Nucleus accumbens (tissue), 56 donors: Measurements from ENCODE around the gene C12orf43.
"Not testable (repeated sequence)": the region's sequence is repeated elsewhere in the genome, so short reads cannot be mapped to it uniquely, and the experiment has no call there.

Experiments
- DNase-seq, 56 donors: peaks; one replicate each; lab custom pipeline; 2025; lab: John Stamatoyannopoulos, UW

C12orf43 gene, protein sequence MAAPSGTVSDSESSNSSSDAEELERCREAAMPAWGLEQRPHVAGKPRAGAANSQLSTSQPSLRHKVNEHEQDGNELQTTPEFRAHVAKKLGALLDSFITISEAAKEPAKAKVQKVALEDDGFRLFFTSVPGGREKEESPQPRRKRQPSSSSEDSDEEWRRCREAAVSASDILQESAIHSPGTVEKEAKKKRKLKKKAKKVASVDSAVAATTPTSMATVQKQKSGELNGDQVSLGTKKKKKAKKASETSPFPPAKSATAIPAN

DNA sequence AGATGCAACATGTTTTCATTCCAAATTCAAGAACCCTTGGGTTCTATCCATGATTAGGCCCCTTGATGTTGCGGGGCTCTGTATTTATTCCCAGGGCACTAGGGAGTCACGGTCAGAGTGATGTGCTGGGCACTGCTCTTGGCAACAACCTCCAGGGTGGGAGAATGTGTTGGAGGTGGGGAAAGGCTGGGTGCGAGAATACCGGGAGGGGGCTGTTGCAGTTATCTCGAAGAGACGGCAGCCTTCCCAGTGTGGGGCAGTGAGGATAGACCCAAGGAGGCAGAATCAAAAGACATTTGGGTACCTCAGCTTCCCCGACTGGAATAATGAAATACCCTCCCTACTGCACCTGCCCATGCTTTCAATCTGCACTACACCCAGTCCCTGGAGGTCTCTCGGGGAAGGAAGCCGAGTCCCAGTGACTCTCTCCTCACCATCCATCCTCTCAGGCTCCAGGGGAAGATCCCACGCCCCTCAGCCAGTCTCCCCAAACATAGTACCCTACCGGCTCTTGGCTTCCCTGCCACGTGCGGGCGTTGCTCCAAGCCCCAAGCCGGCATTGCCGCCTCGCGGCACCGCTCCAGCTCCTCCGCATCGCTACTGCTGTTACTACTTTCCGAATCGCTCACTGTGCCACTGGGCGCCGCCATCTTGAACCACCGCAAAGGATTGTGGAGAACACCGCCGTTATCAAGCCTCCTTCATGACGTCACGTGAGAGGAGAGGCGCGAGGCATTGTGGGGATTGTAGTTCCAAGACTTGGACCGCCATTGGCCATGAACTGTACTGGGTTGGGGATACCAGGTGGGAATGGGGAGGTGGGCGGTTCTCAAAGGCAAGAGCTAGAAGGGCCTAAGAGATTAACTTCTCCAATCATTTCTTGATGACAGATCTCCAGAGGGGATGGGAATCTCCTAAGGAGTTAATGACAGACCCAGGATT, at the start of gene C12orf43:
TSS of gene C12orf43 (minus strand) at position 663 of the 942 bp plus-strand sequence. CDS start at position 650, 13 bp downstream.
- peak; percentile 36 to 98 (median 89) for DNase-seq

DNA sequence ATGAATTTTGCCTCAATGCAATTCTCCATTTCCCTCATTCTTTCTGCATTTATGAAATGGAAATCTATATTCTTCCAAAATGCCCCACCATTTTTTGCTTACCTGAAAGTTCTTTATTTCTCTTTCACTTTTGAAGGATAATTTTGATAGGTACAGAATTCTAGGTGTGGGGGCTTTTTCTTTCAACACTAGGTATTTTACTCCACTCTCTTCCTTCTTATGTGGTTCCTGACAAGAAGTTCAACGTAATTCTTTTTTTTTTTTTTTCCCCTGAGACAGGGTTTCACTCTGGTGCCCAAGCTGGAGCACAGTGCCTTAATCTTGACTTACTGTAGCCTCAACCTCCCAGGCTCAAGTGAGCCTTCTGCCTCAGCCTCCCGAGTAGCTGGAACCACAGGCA, 49.1 kb upstream of the C12orf43 start:
- no peak for DNase-seq

DNA sequence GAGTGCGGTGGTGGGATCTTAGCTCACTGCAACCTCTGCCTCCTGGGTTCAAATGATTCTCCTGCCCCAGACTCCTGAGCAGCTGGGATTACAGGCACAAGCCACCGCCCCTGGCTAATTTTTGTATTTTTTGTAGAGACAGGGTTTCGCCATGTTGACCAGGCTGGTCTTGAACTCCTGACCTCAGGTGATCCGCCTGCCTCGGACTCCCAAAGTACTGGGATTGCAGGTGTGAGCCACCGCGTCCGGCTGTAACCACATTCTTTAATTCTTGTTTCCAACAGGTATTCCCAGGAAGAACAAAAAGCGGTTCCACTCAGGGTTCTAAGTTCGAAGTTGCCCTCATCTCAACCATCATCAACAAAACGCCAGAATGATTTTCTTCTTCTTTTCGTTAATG, 48.3 kb upstream of the C12orf43 start:
- DNase-seq, result not testable (repeated sequence)

DNA sequence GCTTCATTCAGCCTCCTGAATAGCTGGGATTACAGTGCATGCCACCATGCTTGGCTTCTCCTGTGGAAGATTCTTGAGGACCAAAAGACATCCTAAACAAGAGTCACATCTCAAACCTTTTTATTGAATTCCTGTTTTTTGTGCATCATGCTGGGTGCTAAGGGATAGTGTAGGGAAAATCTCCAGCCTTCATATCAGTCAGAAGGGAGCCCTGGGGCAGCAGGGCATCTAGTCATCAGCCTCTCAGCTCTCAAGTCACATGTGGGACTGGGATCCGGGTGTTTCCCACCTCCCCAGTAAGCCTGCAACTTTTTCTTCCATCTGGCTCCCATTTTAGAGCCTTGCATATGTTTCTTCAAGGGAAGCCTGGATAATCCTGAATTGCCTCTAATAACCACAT, 47.8 kb upstream of the C12orf43 start:
- no peak for DNase-seq

DNA sequence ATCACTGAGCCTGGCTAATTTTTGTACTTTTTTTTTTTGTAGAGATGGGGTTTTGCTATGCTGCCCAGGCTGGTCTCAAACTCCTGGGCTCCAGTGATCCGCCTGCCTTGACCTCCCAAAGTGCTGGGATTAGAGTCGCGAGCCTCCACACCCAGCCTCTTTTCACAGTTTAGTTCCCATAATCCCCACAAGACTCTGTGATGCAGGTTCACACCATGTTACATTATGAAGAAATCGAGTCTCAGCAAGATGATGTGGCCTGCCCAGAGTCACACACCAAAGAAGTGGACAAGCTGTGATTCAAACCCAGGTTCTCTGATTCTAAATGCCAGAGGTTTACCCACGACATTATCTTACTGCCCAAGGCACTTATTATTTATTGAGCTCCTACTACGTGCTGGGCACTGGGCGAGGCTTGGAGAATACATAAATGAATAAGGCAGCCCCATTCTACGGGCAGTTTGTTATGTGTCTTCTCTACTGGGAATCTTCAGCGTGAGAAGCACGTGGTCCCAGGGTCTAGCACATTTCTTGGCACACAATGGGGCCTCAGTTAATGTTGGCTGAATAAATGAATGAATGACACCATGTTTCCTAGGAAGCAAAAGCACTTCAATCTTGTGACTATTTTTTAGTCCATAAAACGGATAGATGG, 46.2 kb upstream of the C12orf43 start:
- DNase-seq, result no peak

DNA sequence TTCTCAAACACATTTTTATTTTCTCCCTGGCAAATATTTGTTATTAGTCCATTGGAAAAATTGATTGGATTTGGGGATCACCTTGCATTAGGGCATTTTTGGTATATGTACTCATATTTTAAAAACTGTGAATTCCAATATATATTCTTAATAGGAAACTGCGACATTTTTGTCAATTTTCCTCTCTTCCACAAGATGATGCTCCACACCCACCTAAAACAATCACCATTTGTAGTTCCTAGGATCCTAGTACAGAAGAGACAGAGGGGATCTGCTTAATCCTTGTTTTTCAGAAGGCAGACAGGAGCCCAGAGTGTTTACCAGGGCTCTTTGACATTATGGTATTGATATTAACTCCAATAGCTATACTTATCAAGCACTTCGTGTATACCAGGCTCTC, 45.5 kb upstream of the C12orf43 start:
- no peak for DNase-seq

DNA sequence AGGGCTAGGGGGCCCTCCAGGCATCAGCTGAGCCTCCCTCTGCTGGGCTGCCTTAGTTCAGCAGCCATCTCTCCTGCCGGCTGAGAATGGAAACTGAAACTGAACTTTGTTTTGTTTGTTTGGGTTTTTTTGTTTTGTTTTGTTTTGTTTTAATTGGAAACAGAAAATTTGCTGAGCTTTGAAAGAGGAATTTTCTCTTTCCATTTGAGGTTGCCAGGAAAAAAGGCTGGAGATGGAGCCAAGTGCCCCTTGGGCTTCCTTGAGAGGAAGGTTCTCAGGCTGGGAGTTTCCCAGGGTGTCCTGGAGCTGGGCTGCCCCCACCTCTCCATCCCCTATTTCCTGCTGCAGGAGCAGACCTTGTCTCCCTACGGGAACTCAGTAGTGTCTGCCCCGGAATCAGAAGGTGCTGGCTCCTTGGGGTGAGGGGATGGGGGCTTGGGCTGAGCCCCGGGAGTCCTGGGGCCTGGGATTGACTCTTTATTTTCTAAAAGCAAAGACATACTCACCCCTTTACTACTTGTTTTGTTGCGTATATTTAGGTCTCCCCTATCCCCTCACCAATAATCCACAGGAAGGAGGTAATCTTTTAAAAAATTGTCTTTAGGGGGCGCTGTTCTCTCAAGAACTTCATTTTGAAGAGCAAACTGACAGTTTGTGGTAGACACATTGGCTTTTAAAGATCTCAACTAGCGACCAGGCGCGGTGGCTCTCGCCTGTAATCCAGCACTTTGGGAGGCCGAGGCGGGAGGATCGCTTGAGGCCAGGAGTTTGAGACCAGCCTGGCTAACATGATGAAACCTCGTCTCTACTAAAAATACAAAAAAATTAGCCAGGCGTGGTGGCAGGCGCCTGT, 44.1 kb upstream of the C12orf43 start:
- DNase-seq, result peak in 10 of 56 donors; percentile 1 to 17 (median 8)

DNA sequence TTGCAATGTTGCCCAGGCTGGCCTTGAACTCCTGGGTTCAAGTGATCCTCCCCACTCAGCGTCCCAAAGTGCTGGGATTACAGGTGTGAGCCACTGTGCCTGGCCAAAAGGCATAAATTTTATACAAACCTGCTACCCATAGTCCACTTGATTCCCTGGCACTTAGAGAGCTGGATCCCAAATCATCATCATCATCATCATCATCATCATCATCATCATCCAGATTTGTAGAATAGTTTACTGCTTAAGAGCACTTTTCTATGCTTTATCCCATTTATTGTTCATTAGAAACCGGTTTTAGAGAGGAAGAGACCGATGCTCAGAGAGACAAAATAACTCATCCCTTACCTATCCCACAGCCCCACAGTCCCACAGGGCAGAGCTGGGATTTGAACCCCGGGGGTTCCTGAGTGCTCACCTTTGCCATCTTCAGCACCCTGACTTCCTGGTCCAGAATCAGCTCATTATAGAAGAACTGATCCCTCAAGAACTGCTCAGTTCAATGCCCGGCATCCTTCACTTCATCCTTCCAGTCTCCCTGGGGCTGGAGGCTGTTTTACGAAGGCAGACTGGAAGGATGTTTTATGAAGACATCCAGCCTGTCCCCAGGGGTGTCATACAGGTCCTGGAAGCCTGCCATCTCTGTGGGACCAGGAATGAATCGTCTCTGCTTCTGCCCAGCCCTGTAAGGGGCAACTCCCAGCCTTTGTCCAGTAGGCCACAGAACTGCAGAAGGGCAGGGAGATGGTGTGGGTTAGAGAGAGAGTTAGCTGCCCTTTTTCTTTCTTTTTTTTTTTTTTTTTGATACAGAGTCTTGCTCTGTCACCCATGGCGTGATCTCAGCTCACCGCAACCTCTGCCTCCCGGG, 43.0 kb upstream of the C12orf43 start:
- DNase-seq, result no peak

DNA sequence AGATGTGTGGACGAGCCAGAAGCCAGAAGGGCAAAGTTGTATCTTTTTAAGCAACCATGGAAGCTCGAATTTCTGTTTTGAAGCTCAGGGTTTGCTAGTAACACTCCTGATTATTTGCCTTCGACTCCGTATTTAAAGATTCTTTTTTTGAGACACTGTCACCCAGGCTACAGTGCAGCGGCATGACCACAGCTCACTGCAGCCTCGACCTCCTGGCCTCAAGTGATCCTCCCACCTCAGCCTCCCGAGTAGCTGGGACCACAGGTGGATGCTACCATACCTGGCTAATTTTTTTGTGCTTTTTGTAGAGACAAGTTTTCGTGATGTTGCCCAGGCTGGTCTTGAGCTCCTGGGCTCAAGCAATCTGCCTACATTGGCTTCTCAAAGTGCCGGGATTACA, 41.5 kb upstream of the C12orf43 start:
- DNase-seq, result no peak

DNA sequence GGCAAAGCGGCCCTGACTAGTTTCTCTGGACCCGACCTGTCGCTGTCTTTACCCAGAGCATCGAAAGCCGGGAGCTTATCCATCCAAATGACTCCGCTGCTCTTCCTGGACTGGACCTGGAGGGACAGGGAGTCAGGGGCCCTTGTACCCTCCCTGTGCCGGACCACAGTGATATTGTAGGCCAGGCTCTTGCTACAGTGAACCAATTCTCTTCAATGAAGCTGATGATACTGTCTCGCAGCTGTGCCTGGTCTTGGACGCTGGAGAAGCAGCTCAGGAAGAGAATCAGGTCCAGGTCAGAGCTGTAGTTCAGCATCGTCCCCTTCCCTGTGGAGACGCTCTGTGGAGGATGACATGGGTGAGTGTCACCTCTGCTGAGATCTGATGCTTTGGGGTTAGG, 37.4 kb upstream of the C12orf43 start:
- DNase-seq, result no peak

DNA sequence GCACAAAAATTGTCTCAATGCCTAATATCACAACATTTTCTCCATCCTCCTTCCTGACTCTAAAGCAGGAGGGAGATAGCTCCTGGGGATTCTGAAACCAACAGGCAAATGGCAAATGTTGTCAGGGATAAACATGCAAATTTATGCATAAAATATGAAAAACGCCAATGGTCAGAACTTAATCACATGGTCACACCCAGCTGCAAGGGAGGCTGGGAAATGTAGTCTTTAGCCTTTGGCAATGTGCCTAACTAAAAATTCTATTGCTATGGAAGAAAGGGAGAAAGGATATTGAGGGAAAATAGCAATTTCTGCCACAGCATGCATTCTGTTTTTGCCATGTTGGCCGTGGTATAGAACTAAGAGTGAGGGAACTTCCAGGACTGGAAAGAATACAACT, 34.4 kb upstream of the C12orf43 start:
- DNase-seq, result no peak

DNA sequence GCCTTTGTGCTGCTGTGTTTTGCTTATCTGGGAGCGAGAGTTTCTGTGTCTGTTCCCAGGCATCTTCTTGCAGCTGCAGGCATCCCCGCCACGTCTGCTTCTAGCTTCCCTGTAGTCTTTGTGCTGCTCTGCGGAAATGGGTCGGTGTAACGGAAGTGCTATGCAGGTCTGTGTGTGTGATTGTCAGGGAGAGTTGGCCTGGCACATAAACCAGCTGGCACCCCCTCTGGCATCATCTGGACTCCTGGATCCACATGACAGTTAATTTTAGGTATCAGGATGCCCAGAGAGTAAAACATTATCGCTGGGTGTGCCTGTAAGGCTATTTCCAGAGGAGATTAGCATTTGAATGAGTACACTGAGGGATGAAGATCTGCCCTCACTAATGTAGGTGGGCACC, 32.2 kb upstream of the C12orf43 start:
- DNase-seq, result no peak

DNA sequence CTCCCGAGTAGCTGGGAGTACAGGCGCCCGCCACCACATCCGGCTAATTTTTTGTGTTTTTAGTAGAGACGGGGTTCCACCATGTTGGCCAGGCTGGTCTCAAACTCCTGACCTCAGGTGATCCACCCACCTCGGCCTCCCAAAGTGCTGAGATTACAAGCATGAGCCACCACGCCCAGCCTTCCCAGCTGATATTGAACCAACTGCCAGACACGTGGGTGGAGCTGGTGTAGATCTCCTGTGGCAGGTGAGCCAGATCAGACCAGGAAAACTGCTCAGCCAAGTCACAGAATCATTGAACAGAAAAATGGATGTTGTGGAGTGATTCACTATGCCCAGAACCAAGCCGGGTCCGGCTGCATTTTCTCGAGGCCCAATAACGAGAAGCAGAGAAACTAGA, 31.1 kb upstream of the C12orf43 start:
- not testable (repeated sequence) for DNase-seq

DNA sequence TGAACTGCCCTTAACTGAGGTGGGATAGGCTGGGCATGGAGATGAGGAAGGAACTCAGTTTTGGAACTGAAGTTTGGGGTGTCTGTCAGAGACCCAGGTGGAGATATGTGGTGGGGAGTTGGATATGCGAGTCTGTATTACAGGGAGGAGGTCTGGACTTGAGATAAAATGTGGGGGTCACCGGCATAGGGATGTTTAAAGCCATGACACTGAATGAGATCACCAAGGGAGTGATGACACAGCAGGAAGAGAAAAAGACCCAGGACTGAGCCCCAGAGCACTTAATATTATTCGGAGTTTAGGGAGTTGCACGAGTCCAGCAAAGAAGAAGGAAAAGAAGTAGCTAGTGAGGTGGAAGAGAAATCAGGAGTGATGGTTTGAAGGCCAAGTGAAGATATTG, 26.8 kb upstream of the C12orf43 start:
- DNase-seq, result no peak

DNA sequence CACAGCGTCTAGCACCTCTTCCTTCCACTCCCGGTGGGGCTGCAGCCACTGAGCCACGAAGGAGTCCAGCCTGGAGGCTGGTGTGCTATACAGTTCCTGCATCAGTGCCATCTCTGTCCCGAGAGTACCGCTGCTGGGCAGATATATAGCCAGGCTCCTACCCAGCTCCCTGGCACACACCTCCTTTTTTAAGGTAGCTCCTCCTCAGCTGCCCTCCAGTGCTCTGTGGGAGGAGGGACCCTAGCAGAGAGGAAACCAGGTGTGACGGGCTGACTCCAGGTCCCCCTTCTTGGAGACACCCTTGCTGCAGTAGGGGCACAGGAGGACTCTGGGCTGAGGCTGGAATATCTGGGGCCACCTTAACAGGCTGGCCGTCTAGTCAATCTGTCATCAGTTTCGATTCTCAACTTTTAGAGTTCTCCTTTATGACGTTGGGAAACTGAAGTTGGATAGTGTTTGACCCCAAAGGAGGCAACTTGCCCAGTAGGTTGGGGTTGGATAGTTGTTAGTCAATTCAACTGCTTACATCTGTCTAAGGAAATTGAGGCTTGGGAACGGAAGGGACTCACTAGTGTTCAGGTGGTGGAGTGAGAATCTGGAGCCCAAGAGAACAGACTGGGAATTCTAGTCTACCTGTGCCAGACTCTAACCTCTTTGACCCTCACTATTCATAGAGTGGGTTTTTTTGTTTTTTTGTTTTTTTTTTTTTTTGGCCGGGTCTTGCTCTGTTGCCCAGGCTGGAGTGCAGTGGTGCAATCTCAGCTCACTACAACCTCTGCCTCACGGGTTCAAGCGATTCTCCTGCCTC, 22.8 kb upstream of the C12orf43 start, which contains the start of gene OASL:
TSS of gene OASL (minus strand) at position 386 of the 808 bp plus-strand sequence. CDS start at position 111, 275 bp downstream.
- peak in 6 of 56 donors; percentile 2 to 16 (median 5) for DNase-seq

DNA sequence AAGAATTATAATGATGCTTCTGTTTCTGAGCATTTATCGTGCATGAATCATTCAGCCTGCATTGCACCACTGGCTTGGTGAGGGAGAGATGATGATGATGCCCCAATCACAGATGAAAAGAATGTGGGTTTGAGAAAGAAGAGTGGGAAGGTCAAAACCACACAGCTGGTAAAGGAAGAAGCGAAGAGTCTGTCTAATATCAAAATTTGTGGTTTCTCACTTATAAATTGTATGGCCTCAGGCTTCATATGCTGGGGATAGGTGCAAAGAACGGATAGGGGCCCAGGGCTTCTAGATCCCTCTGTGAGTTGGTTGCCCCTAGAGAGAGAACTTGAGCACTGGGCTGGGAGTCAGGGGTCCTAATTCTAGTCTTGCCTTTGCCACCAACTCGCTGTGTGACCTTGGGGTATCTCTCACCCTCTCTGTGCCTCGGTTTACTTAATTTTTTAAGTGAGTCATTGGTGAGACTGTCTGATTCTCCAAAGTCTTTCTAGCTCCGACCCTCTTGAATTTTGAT, 20.6 kb upstream of the C12orf43 start:
- no peak for DNase-seq

DNA sequence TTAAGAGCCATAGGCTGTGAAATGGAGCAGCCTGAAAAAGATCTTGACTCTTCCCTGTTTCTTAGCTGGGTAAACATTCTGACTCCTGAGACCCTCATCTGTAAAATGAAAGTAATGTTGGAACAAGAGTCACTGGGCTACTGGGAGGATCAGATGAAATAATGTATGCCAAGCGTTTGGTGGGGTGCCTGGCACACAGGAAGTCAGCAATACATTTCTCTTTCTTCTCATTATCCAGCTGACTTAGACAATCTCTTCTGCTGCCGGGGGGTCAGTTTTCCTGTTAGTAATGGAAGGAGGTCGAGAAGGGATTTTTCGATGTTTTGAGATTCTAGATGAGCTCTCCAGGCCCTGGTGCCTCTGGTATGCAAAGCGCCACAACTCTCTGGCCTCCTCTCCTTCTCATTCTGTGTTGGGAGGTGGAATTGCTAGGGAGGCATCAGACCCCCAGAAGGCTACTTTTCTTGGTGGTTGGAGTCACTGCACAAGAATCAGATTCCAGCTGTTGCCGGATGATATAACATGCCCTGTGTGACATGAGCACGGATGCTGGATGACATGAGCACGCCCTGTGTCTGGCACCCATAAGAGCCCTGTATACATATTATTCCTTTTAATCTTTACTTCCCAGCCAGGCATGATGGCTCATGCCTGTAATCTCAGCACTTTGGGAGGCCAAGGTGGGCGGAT, 18.5 kb upstream of the C12orf43 start:
- DNase-seq, result no peak
